Left hindlimb (tissue), 1 donor: ENCODE data around the gene MMP1.
"Not testable (repeated sequence)": the region's sequence is repeated elsewhere in the genome, so short reads cannot be mapped to it uniquely, and the experiment has no call there.

ENCODE experiments used
- DNase-seq: peaks from one replicate; pipeline ENCODE4 v3.0.0-alpha.2; 2018

The MMP1 gene

DNA sequence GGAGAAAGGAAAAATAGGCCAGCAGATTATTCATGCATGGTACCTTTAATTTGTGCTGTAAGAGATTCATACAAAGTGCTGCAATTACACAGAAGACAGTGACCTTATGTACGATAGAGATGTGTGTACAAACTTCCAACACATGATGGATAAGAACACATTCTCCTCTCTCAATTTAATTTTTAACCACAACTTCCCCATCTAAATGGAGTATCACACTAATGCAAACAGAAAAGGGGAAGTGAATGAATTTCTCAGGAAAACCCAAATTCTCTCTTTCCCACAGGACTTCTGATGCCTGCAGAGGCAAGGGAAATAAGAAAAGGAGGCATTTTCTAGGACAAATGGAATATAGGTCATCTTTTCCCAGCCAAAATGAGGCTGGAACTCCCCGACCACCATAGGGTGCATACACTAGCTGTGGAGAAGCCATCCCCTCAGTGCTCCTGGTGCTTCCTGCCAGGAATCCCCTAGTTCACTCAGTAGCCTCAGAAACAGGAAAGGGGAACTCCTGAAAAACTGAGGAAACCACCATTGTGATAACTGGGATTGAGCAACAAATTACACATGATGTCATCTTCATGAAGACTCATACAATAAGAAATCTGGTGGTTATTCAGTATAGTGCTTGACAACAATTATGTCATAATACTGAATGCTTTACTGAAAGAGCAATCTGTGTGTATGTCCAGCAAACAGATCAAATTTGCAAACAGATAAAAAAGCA is 40.0 kb downstream of the MMP1 start:
- DNase-seq: no peak

DNA sequence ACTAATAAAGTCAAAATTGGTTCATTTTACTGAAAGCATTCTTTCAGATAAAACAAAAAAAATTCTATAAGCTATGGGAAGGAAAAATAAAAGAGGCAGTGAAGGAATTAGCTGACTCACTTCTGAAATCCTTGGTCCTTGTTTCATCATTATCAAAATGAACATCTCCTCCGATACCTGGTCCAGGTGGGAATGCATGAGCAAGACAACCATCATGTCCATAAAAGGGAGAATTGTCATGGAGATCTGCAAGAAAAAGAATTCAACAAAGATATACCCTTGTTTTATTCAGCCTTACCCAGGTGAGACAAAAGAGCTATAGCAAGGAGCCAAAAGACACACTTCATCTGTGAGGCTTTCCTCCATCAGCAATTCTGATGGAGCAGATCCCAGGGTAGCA is 44.7 kb downstream of the MMP1 start:
- no peak for DNase-seq

DNA sequence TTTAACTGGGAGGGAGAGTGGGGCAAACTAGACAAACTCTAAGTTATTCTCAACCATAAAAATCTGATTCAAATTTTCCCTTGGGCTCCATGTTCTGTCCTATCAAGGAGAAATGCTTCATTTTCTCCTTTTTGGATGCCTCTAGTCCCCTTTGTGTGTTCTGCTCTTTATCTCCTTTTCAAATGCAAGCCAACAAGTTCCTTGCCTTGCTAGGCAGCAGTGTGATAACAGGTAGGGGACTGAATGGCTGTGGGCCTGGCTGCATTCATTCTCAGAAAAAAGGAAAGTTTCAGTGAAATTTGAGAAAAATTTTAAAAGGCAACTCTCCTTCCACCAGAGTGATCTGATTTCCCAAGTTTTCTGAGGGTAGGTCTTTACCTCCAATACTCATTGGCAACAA is 46.3 kb downstream of the MMP1 start:
- no peak for DNase-seq

DNA sequence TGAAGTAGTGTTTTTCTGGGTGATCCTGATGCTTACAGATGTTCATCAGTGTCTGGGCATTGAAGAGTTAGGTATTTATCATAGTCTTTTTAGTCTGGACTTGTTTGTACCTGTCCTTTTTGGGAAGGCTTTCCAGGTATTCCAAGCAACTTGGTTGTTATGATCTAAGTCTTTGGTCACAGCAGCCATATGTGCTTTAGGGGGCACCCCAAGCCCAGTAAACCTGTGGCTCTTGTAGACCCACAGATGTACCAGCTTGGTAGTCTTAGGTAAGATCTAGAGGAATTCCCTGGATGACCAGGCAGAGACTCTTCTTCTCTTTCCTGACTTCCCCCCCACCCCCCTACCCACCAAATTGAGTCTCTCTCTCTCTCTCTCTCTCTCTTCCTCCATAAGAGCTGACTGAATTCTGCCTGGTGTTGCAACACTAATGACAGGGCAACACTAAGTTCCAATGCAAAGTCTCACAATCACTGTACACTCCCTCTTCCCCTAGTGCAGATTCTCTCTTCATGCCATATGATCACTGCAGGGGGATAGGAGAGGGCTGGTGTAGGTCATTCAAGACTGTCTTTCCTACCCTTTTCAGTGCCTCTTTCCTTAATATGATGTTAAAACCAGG is 48.7 kb downstream of the MMP1 start:
- no peak for DNase-seq

DNA sequence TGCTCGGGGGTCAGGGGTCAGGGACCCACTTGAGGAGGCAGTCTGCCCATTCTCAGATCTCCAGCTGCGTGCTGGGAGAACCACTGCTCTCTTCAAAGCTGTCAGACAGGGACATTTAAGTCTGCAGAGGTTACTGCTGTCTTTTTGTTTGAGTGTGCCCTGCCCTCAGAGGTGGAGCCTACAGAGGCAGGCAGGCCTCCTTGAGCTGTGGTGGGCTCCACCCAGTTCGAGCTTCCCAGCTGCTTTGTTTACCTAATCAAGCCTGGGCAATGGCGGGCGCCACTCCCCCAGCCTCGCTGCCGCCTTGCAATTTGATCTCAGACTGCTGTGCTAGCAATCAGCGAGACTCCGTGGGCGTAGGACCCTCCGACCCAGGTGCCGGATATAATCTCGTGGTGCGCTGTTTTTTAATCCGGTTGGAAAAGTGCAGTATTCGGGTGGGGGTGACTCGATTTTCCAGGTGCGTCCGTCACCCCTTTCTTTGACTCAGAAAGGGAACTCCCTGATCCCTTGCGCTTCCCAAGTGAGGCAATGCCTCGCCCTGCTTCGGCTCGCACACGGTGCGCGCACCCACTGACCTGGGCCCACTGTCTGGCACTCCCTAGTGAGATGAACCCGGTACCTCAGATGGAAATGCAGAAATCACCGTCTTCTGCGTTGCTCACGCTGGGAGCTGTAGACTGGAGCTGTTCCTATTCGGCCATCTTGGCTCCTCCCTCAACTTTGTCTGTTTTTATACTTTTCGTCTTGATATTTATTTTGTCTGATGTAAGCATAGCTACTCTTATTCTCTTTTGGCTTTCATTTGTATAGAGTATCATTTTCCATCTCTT is 51.0 kb downstream of the MMP1 start:
- DNase-seq: not testable (repeated sequence)
